Measurements from ENCODE around the gene TMA7.

The TMA7 gene

DNA sequence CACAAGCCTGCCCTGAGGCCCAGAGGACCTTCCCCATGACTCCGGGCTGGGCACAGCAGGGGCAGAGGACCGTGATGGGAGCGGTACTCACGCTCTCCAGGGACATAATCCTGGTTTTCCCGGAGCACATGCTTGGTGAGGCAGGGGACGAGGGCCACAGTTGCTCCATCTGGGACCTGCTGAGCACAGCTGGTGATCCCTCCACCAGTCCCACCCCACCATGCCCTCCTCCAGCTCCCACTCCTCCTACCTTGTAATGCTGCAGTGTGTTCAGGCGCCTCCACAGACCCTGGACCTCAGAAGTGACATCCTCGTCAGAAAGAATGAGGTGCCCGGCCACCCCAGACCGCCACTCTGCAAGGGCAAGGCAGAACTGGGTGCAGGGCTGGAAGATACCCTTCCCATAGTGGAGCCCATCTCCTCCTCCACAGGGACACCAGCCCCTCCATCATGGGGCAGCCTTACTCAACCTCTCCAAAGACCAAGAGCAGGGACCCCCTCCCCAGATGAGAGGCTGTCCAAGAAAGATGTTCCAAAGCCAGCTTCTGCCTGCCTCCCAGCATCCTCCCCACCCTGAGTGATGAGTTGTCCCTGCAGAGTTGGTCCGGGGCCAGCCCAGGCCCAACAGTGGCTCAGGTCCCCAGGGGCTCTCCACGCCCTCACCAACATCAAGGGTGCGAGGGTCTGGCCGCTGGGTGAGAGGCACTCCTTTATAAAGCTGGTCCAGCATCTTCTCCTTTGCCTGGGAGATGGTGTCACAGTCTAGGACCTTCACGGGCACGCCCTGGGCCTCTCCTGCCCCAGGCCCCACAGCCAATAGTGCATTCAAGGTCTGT, 29.6 kb upstream of the TMA7 start:
- H3K27me3 ChIP-seq (ENCODE audit: insufficient read depth, low read length): no peaks in the 10 kb centered on the region

GRCh38 chr3:48411041-48411588, 28.9 kb upstream of the TMA7 start:
- Histone ChIP-seq H2AFZ (ENCODE audit: low read length, unreplicated experiment) (no peak overlapping the region), H3K36me3 (ENCODE audit: insufficient read depth, low read length) (no peaks in the 10 kb centered on the region), H3K79me2 (ENCODE audit: control insufficient read depth, insufficient read depth, low read length, unreplicated experiment) (no peaks in the 10 kb centered on the region), H3K27me3 (ENCODE audit: insufficient read depth, low read length) (no peaks in the 10 kb centered on the region), H3K27ac (ENCODE audit: low read depth, low read length) (no peak overlapping the region), H3K4me3 (ENCODE audit: low read depth, low read length) (no peak overlapping the region), H3K4me1 (ENCODE audit: control insufficient read depth, insufficient read depth, low read length, unreplicated experiment) (no peaks in the 10 kb centered on the region)

More for the DNA sequence above, 29.6 kb upstream of the TMA7 start:
- no peaks in the 10 kb centered on the region for H3K36me3 ChIP-seq (ENCODE audit: insufficient read depth, low read length)
- H3K27ac ChIP-seq (ENCODE audit: low read depth, low read length): no peak overlapping the region
- H3K4me1 ChIP-seq (ENCODE audit: control insufficient read depth, insufficient read depth, low read length, unreplicated experiment): no peaks in the 10 kb centered on the region
- H3K79me2 ChIP-seq (ENCODE audit: control insufficient read depth, insufficient read depth, low read length, unreplicated experiment): no peaks in the 10 kb centered on the region
- no peak overlapping the region for H3K4me3 ChIP-seq (ENCODE audit: low read depth, low read length)
- H2AFZ ChIP-seq (ENCODE audit: low read length, unreplicated experiment): no peak overlapping the region

DNA sequence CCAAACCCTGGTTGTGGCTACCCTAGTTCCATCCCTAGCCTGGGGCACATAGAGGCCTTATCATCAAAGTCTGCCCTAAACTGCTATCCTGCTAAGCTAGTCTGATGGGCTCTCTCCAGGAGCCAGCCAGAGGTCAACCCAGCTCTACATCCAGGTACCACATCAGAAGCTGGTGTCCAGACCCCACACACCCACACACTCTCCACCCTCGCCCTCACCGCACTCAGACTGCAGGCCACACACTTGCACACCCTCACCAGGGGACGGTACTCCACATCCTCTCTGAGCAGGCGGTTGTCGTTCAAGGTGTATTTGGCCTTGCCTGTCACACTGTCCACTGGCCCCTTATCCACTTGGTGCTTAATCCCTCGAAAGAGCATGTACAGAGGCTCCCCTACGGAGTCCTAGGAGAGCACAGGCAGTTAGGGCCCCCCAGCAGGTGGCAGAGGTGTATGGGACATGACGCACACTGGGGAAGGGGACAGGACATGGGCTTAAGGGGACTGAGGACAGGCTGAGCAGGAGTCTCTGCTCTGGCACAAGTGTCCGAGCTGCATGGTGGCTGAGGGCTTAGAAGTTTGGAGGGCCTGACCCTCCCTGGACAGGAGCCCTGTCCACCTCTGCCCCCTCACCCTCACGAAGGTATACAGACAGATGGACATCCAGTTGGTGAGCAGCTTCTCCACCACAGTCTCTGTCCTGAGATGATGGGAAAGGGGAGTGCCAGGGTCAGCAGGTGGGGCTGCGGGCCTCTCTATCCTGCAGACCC, 28.3 kb upstream of the TMA7 start:
- H3K36me3 ChIP-seq (ENCODE audit: insufficient read depth, low read length): no peaks in the 10 kb centered on the region
- no peak overlapping the region for H3K27ac ChIP-seq (ENCODE audit: low read depth, low read length)
- H3K4me3 ChIP-seq (ENCODE audit: low read depth, low read length): no peak overlapping the region
- no peak overlapping the region for H2AFZ ChIP-seq (ENCODE audit: low read length, unreplicated experiment)
- H3K79me2 ChIP-seq (ENCODE audit: control insufficient read depth, insufficient read depth, low read length, unreplicated experiment): no peaks in the 10 kb centered on the region
- no peaks in the 10 kb centered on the region for H3K27me3 ChIP-seq (ENCODE audit: insufficient read depth, low read length)
- no peaks in the 10 kb centered on the region for H3K4me1 ChIP-seq (ENCODE audit: control insufficient read depth, insufficient read depth, low read length, unreplicated experiment)

GRCh38 chr3:48412375-48413001, 27.6 kb upstream of the TMA7 start:
- no peaks in the 10 kb centered on the region for H3K79me2 ChIP-seq (ENCODE audit: control insufficient read depth, insufficient read depth, low read length, unreplicated experiment)
- no peaks in the 10 kb centered on the region for H3K4me1 ChIP-seq (ENCODE audit: control insufficient read depth, insufficient read depth, low read length, unreplicated experiment)
- H2AFZ ChIP-seq (ENCODE audit: low read length, unreplicated experiment): no peak overlapping the region
- no peaks in the 10 kb centered on the region for H3K36me3 ChIP-seq (ENCODE audit: insufficient read depth, low read length)
- H3K27me3 ChIP-seq (ENCODE audit: insufficient read depth, low read length): no peaks in the 10 kb centered on the region
- no peak overlapping the region for H3K27ac ChIP-seq (ENCODE audit: low read depth, low read length)
- H3K4me3 ChIP-seq (ENCODE audit: low read depth, low read length): no peak overlapping the region

GRCh38 chr3:48413086-48413485, 27.0 kb upstream of the TMA7 start:
- no peak overlapping the region for H2AFZ ChIP-seq (ENCODE audit: low read length, unreplicated experiment)

GRCh38 chr3:48413611-48414010, 26.4 kb upstream of the TMA7 start:
- H3K27ac ChIP-seq (ENCODE audit: low read depth, low read length): no peak overlapping the region
- H3K36me3 ChIP-seq (ENCODE audit: insufficient read depth, low read length): no peaks in the 10 kb centered on the region

More at GRCh38 chr3:48413086-48413485, 27.0 kb upstream of the TMA7 start:
- no peak overlapping the region for H3K4me3 ChIP-seq (ENCODE audit: low read depth, low read length)
- H3K79me2 ChIP-seq (ENCODE audit: control insufficient read depth, insufficient read depth, low read length, unreplicated experiment): no peaks in the 10 kb centered on the region
- H3K27ac ChIP-seq (ENCODE audit: low read depth, low read length): no peak overlapping the region
- H3K27me3 ChIP-seq (ENCODE audit: insufficient read depth, low read length): no peaks in the 10 kb centered on the region
- H3K36me3 ChIP-seq (ENCODE audit: insufficient read depth, low read length): no peaks in the 10 kb centered on the region
- no peaks in the 10 kb centered on the region for H3K4me1 ChIP-seq (ENCODE audit: control insufficient read depth, insufficient read depth, low read length, unreplicated experiment)

DNA sequence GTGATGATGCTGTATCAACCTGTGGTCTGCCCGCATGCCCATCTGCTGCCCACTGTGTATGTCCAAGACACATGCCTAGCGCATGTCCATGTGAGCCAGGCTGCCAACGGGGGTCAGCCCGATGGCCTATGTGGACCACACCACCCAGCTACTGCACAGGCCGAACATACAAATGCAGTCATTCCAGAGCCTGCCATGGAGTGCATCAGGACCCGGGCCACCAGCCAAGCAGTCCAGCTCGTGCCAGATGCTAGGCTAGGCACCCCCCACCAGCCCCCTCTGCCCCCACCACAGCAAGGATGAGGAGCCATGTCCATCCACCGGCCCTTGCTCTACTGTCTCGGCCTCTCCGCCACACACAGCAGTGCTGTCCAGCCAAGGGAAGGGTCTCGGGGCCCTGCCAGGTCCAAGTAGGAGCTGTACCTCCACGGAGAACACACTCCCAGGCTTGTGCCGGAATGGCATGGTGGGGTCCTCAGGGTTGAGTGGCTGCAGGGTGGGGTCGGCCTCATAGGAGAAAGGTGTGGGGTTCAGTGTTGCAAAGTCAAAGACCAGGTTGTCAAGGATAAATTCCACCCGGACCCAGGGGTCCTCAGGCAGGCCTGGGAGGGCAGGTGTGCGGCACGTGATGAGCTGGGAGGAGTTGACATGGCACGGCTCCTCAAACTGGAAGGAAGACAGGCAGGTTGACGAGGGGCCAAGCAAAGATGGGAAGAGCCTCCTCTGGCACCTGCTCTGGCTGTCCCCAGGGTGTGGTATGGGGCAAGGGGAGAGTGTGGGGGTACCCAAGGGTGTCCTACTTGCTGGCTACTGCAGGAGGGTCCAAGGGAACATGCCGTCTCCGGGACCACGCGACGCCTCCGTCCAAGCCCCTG, 25.4 kb upstream of the TMA7 start:
- H3K4me1 ChIP-seq (ENCODE audit: control insufficient read depth, insufficient read depth, low read length, unreplicated experiment): no peaks in the 10 kb centered on the region
- H3K4me3 ChIP-seq (ENCODE audit: low read depth, low read length): no peak overlapping the region
- no peaks in the 10 kb centered on the region for H3K36me3 ChIP-seq (ENCODE audit: insufficient read depth, low read length)
- H3K27ac ChIP-seq (ENCODE audit: low read depth, low read length): no peak overlapping the region
- H3K79me2 ChIP-seq (ENCODE audit: control insufficient read depth, insufficient read depth, low read length, unreplicated experiment): no peaks in the 10 kb centered on the region
- no peak overlapping the region for H2AFZ ChIP-seq (ENCODE audit: low read length, unreplicated experiment)
- no peaks in the 10 kb centered on the region for H3K27me3 ChIP-seq (ENCODE audit: insufficient read depth, low read length)

More at GRCh38 chr3:48413611-48414010, 26.4 kb upstream of the TMA7 start:
- Histone ChIP-seq H3K4me3 (ENCODE audit: low read depth, low read length) (no peak overlapping the region), H3K79me2 (ENCODE audit: control insufficient read depth, insufficient read depth, low read length, unreplicated experiment) (no peaks in the 10 kb centered on the region), H3K4me1 (ENCODE audit: control insufficient read depth, insufficient read depth, low read length, unreplicated experiment) (no peaks in the 10 kb centered on the region), H2AFZ (ENCODE audit: low read length, unreplicated experiment) (no peak overlapping the region), H3K27me3 (ENCODE audit: insufficient read depth, low read length) (no peaks in the 10 kb centered on the region)

GRCh38 chr3:48415251-48415953, 24.7 kb upstream of the TMA7 start:
- H2AFZ ChIP-seq (ENCODE audit: low read length, unreplicated experiment): no peak overlapping the region
- no peaks in the 10 kb centered on the region for H3K36me3 ChIP-seq (ENCODE audit: insufficient read depth, low read length)

GRCh38 chr3:48416091-48416505, 24.0 kb upstream of the TMA7 start:
- Histone ChIP-seq H3K79me2 (ENCODE audit: control insufficient read depth, insufficient read depth, low read length, unreplicated experiment) (no peaks in the 10 kb centered on the region), H3K4me3 (ENCODE audit: low read depth, low read length) (no peak overlapping the region), H3K4me1 (ENCODE audit: control insufficient read depth, insufficient read depth, low read length, unreplicated experiment) (no peaks in the 10 kb centered on the region), H2AFZ (ENCODE audit: low read length, unreplicated experiment) (no peak overlapping the region), H3K27me3 (ENCODE audit: insufficient read depth, low read length) (no peaks in the 10 kb centered on the region), H3K36me3 (ENCODE audit: insufficient read depth, low read length) (no peaks in the 10 kb centered on the region), H3K27ac (ENCODE audit: low read depth, low read length) (no peak overlapping the region)

More at GRCh38 chr3:48415251-48415953, 24.7 kb upstream of the TMA7 start:
- no peak overlapping the region for H3K4me3 ChIP-seq (ENCODE audit: low read depth, low read length)
- H3K27me3 ChIP-seq (ENCODE audit: insufficient read depth, low read length): no peaks in the 10 kb centered on the region
- H3K79me2 ChIP-seq (ENCODE audit: control insufficient read depth, insufficient read depth, low read length, unreplicated experiment): no peaks in the 10 kb centered on the region
- no peak overlapping the region for H3K27ac ChIP-seq (ENCODE audit: low read depth, low read length)
- H3K4me1 ChIP-seq (ENCODE audit: control insufficient read depth, insufficient read depth, low read length, unreplicated experiment): no peaks in the 10 kb centered on the region

Data from ACC112 (cell line).